OCI-LY1 (cell line): ENCODE data around the gene ZNF814.
"Not testable (repeated sequence)": the region's sequence is repeated elsewhere in the genome, so short reads cannot be mapped to it uniquely, and the experiment has no call there.

Experiments used
- H2AFZ ChIP-seq: fragments of 200-600 bp; sonication (generic), shearing (Covaris generic); 2 replicates; pipeline ENCODE4 v1.6.0; 2014; ENCODE audit warnings: antibody characterized with exemption, mild to moderate bottlenecking, low read length
- H3F3A ChIP-seq: fragments of 200-600 bp; sonication (generic), shearing (Covaris generic); 2 replicates; pipeline ENCODE4 v1.6.0; 2014; ENCODE audit warnings: mild to moderate bottlenecking, antibody characterized with exemption, low read length, moderate library complexity; ENCODE audit not compliant: insufficient read depth
- H3K27ac ChIP-seq: fragments of 200-600 bp; sonication (generic); 2 replicates; pipeline ENCODE4 v1.5.1; 2014; ENCODE audit warnings: low read length, mixed run types, mild to moderate bottlenecking, low read depth; ENCODE audit not compliant: poor library complexity, severe bottlenecking
- H3K27me3 ChIP-seq: fragments of 200-600 bp; sonication (generic); 2 replicates; pipeline ENCODE4 v1.6.0; 2014; ENCODE audit warnings: antibody characterized with exemption, mild to moderate bottlenecking, low read length, moderate library complexity; ENCODE audit not compliant: insufficient read depth
- H3K36me3 ChIP-seq: fragments of 200-600 bp; sonication (generic); 2 replicates; pipeline ENCODE4 v1.6.1; 2014; ENCODE audit warnings: mild to moderate bottlenecking, antibody characterized with exemption, low read length, moderate library complexity, mixed read lengths; ENCODE audit not compliant: insufficient read depth
- H3K4me1 ChIP-seq: fragments of 200-600 bp; sonication (generic); 2 replicates; pipeline ENCODE4 v1.5.1; 2014; ENCODE audit warnings: mild to moderate bottlenecking, low read length, moderate library complexity; ENCODE audit not compliant: insufficient read depth, severe bottlenecking
- H3K4me2 ChIP-seq: fragments of 200-600 bp; sonication (generic), shearing (Covaris generic); 2 replicates; pipeline ENCODE4 v1.6.1; 2014; ENCODE audit warnings: low read length
- H3K4me3 ChIP-seq: fragments of 200-600 bp; sonication (generic); 2 replicates; pipeline ENCODE4 v1.5.1; 2014; ENCODE audit warnings: low read length, low read depth, mild to moderate bottlenecking, mixed read lengths; ENCODE audit not compliant: poor library complexity, severe bottlenecking
- H3K79me2 ChIP-seq: fragments of 200-600 bp; shearing (Covaris generic); 2 replicates; pipeline ENCODE4 v1.6.1; 2016; ENCODE audit warnings: mixed run types, low read length, mixed read lengths; ENCODE audit not compliant: insufficient read depth
- H3K9ac ChIP-seq: fragments of 200-600 bp; sonication (generic), shearing (Covaris generic); 2 replicates; pipeline ENCODE4 v1.6.1; 2014; ENCODE audit warnings: mild to moderate bottlenecking, low read length, mixed read lengths
- H3K9me2 ChIP-seq: fragments of 200-600 bp; sonication (generic), shearing (Covaris generic); 2 replicates; pipeline ENCODE4 v1.6.1; 2014; ENCODE audit warnings: low read depth, mild to moderate bottlenecking, low read length, mixed read lengths
- H3K9me3 ChIP-seq: fragments of 200-600 bp; shearing (Covaris generic); 2 replicates; pipeline ENCODE4 v1.6.1; 2014; ENCODE audit warnings: low read length, mixed read lengths
- H4K20me1 ChIP-seq: fragments of 200-600 bp; sonication (generic), shearing (Covaris generic); 2 replicates; pipeline ENCODE4 v1.6.0; 2016; ENCODE audit warnings: mild to moderate bottlenecking, low read length; ENCODE audit not compliant: insufficient read depth
- EZH2 ChIP-seq: fragments of 200-600 bp; sonication (generic), shearing (Covaris generic); IDR thresholded peaks from 2 replicates; pipeline ENCODE4 v1.8.0; 2017; ENCODE audit warnings: borderline replicate concordance, mixed run types, mild to moderate bottlenecking, antibody characterized with exemption, low read length, moderate library complexity, mixed read lengths
- TF ChIP-seq, protein P1 (sequence below): fragments of 200-600 bp; sonication (generic), shearing (Covaris generic); IDR thresholded peaks from 2 replicates; pipeline ENCODE4 v1.5.1; 2017; ENCODE audit warnings: mild to moderate bottlenecking, antibody characterized with exemption, low read length, moderate library complexity, mixed read lengths

The ZNF814 gene

GRCh38 chr19:57829316-57829715, 59.5 kb downstream of the ZNF814 start:
- H3K27me3 ChIP-seq = no peaks in the 10 kb centered on the region
- no peaks in the 10 kb centered on the region for H3K4me1 ChIP-seq
- H3K36me3 ChIP-seq = peaks cover 54% of the 10 kb centered on the region
- H3K27ac ChIP-seq = no peak overlapping the region
- no peaks in the 10 kb centered on the region for H3K9me2 ChIP-seq
- H3K9me3 ChIP-seq = no peaks in the 10 kb centered on the region
- peaks cover 58% of the 10 kb centered on the region for H3K79me2 ChIP-seq
- no peak overlapping the region for H3K4me3 ChIP-seq
- H3F3A ChIP-seq = no peaks in the 10 kb centered on the region
- H3K9ac ChIP-seq = no peak overlapping the region
- TF ChIP-seq, protein P1, sequence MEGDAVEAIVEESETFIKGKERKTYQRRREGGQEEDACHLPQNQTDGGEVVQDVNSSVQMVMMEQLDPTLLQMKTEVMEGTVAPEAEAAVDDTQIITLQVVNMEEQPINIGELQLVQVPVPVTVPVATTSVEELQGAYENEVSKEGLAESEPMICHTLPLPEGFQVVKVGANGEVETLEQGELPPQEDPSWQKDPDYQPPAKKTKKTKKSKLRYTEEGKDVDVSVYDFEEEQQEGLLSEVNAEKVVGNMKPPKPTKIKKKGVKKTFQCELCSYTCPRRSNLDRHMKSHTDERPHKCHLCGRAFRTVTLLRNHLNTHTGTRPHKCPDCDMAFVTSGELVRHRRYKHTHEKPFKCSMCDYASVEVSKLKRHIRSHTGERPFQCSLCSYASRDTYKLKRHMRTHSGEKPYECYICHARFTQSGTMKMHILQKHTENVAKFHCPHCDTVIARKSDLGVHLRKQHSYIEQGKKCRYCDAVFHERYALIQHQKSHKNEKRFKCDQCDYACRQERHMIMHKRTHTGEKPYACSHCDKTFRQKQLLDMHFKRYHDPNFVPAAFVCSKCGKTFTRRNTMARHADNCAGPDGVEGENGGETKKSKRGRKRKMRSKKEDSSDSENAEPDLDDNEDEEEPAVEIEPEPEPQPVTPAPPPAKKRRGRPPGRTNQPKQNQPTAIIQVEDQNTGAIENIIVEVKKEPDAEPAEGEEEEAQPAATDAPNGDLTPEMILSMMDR = no peak
- no peak overlapping the region for H3K4me2 ChIP-seq
- no peak overlapping the region for H2AFZ ChIP-seq
- H4K20me1 ChIP-seq = no peaks in the 10 kb centered on the region

- peaks cover 16% of the 10 kb centered on the region for H3K4me1 ChIP-seq
- H3F3A ChIP-seq = no peaks in the 10 kb centered on the region
- peaks cover 77% of the 10 kb centered on the region for H3K36me3 ChIP-seq
- no peaks in the 10 kb centered on the region for H3K27me3 ChIP-seq
- no peak overlapping the region for H3K4me3 ChIP-seq
- H2AFZ ChIP-seq = no peak overlapping the region
- H3K79me2 ChIP-seq = peaks cover 66% of the 10 kb centered on the region
- H3K27ac ChIP-seq = no peak overlapping the region
- H3K9ac ChIP-seq = no peak overlapping the region
- H3K9me2 ChIP-seq = no peaks in the 10 kb centered on the region
- TF ChIP-seq, protein P1 = no peak
- TF ChIP-seq EZH2 = no peak
- H4K20me1 ChIP-seq = no peaks in the 10 kb centered on the region
- no peak overlapping the region for H3K4me2 ChIP-seq
- H3K9me3 ChIP-seq = no peaks in the 10 kb centered on the region
Measured at GRCh38 chr19:57825511-57825910, 63.3 kb downstream of the ZNF814 start.

DNA sequence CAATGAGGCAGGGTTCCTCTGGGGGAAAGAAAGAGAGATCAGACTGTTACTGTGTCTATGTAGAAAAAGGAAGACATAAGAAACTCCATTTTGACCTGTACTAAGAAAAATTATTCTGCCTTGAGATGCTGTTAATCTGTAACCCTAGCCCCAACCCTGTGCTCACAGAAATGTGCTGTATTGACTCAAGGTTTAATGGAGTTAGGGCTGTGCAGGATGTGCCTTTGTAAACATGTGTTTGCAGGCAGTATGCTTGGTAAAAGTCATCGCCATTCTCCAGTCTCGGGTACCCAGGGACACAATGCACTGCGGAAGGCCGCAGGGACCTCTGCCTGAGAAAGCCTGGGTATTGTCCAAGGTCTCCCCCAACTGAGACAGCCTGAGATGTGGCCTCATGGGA, 65.2 kb downstream of the ZNF814 start:
- not testable (repeated sequence) for H3K27ac ChIP-seq, H4K20me1 ChIP-seq, H3K4me2 ChIP-seq, H3K4me3 ChIP-seq, H3K9ac ChIP-seq, H3K27me3 ChIP-seq, H3F3A ChIP-seq, H3K9me3 ChIP-seq, H3K9me2 ChIP-seq, H2AFZ ChIP-seq
- peaks cover 65% of the 10 kb centered on the region for H3K79me2 ChIP-seq
- H3K36me3 ChIP-seq = peaks cover 59% of the 10 kb centered on the region
- peaks cover 24% of the 10 kb centered on the region for H3K4me1 ChIP-seq

DNA sequence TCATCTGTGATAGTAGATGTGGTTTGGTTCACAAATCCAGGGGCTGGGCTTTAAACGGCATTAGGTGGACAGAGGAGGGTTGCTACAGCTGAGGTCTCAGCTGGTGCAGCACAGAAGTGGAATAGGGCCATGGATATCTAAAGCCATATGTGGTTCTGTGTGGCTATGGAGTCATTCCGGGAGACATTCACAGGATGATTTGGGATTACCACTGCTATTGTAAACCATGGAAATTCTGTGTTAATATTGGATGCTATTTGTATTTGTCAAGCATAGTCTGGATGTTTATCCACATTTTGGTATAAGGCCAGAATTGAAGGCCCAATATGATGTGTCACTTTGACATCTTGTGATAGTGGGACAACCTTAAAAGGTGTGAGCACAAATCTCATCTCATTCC, 65.7 kb downstream of the ZNF814 start:
- H3K4me2 ChIP-seq, H3K9me3 ChIP-seq, H3K9ac ChIP-seq, H3K9me2 ChIP-seq, H4K20me1 ChIP-seq, H3K27me3 ChIP-seq, H3K4me3 ChIP-seq, H3F3A ChIP-seq, H3K27ac ChIP-seq, H2AFZ ChIP-seq: not testable (repeated sequence)
- Histone ChIP-seq H3K79me2 (peaks cover 64% of the 10 kb centered on the region), H3K4me1 (peaks cover 28% of the 10 kb centered on the region), H3K36me3 (peaks cover 56% of the 10 kb centered on the region)

DNA sequence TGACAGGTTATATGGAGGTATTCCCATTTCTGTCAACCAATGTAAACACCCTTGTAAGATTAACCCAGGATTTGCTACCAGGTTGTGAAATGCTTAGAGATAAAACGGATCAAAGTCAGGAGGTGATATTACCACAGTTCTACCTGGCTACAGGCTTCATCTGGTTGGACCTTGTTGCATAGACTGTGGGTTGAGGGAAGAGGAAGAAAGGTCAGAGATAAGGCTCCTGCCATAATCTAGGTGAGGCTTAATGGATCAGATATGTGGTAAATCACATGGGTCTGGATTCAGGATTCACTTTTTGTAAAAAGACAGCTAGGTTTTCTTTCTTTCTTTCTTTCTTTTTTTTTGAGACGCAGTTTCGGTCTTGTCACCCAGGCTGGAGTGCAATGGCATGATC, 67.3 kb downstream of the ZNF814 start:
- not testable (repeated sequence) for H2AFZ ChIP-seq, H3K27me3 ChIP-seq, H3K9me3 ChIP-seq, H3K9me2 ChIP-seq, H3F3A ChIP-seq, H3K9ac ChIP-seq, H4K20me1 ChIP-seq, H3K4me2 ChIP-seq, H3K4me3 ChIP-seq, H3K27ac ChIP-seq
- H3K79me2 ChIP-seq = peaks cover 55% of the 10 kb centered on the region
- peaks cover 29% of the 10 kb centered on the region for H3K4me1 ChIP-seq
- H3K36me3 ChIP-seq = peaks cover 46% of the 10 kb centered on the region

DNA sequence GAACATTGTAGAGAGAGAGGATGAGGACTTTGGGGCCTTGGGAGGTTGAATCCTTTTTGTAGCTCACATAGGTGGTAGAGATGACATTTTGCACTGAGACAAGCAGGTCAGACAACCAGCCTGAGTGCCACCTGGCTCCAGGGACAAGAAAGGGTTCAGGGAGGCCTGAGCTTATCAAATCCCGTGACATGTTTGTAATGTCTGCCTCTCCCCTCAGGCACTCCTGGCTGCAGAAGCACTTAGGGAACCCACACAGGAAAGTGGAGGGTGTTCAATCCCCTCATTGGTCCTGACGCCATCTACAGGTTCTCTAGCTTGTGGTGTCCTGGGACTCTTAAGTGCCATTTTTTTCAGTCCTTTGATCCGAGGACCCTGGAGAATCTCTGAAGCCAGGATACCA, 67.7 kb downstream of the ZNF814 start:
- H3K9ac ChIP-seq = peak overlapping the region; percentile 98; the same call in 1 of the 2 replicates
- H3K9me2 ChIP-seq, H3K27ac ChIP-seq, H2AFZ ChIP-seq, H3K27me3 ChIP-seq, H3F3A ChIP-seq, H3K9me3 ChIP-seq, H4K20me1 ChIP-seq: not testable (repeated sequence)
- peak overlapping the region; percentile 98 for H3K4me3 ChIP-seq
- peaks cover 29% of the 10 kb centered on the region for H3K4me1 ChIP-seq
- peaks cover 42% of the 10 kb centered on the region for H3K36me3 ChIP-seq
- H3K79me2 ChIP-seq = peaks cover 51% of the 10 kb centered on the region
- peak overlapping the region; percentile 90 for H3K4me2 ChIP-seq
